MCF 10A (cell line): ENCODE measurements around the gene DOCK11. TPM values are rescaled to one million over a fixed set of nuclear protein-coding genes. Genes with fewer than 3 reads are reported as not detected.

Experiments
- BruUV-seq: library from RNA; stranded (reverse); fragments of 400-500 nt; replicated peaks from 2 replicates; lab custom pipeline; 2021; lab: Mats Ljungman, UMichigan
- CTCF ChIA-PET: fragments of 300-600 bp; sonication (Branson Sonifier 250); formaldehyde crosslinking; extraction: SDS; loops from one replicate; lab custom pipeline; 2021; ENCODE audit warnings: antibody characterized with exemption, inconsistent platforms; lab: Yijun Ruan, JAX
- POLR2A ChIA-PET: fragments of 300-600, 350-650 bp; sonication (Branson Sonifier 250); formaldehyde crosslinking; extraction: SDS; loops from one replicate; lab custom pipeline; 2020; ENCODE audit warnings: antibody characterized with exemption, inconsistent platforms; lab: Yijun Ruan, JAX
- DNase-seq: peaks from one replicate; pipeline ENCODE4 v3.0.0-alpha.2; 2018; ENCODE audit not compliant: unreplicated experiment
- H3K27ac Mint-ChIP-seq: one replicate; pipeline ENCODE4 v1.8.0; 2022; ENCODE audit warnings: mild to moderate bottlenecking, low read depth, mixed read lengths; ENCODE audit not compliant: unreplicated experiment
- H3K27me3 Mint-ChIP-seq: one replicate; pipeline ENCODE4 v1.8.0; 2022; ENCODE audit warnings: mixed read lengths; ENCODE audit not compliant: insufficient read depth, unreplicated experiment
- H3K36me3 Mint-ChIP-seq: one replicate; pipeline ENCODE4 v1.8.0; 2022; ENCODE audit warnings: mild to moderate bottlenecking, moderate library complexity, mixed read lengths; ENCODE audit not compliant: insufficient read depth, unreplicated experiment
- H3K4me1 Mint-ChIP-seq: one replicate; pipeline ENCODE4 v1.8.0; 2022; ENCODE audit warnings: mixed read lengths; ENCODE audit not compliant: insufficient read depth, unreplicated experiment
- H3K4me3 Mint-ChIP-seq: one replicate; pipeline ENCODE4 v1.8.0; 2022; ENCODE audit warnings: mild to moderate bottlenecking, moderate library complexity, mixed read lengths; ENCODE audit not compliant: unreplicated experiment
- H3K9me3 Mint-ChIP-seq: one replicate; pipeline ENCODE4 v1.8.0; 2022; ENCODE audit warnings: mixed read lengths; ENCODE audit not compliant: unreplicated experiment
- intact Hi-C: fragments of 100-400 bp; cut with micrococcal nuclease; formaldehyde crosslinking; loops from 2 replicates; pipeline ENCODE4 v1.14.1; 2022
- total RNA-seq: library from RNA; stranded (reverse); gene quantifications from 2 replicates; pipeline ENCODE4 v1.2.3, GENCODE V29; 2022
- TF ChIP-seq, protein P1 (sequence below): fragments of 200-600 bp; IDR thresholded peaks from one replicate; pipeline ENCODE4 v1.8.0; 2022; ENCODE audit warnings: antibody characterized with exemption, mild to moderate bottlenecking; ENCODE audit not compliant: unreplicated experiment

DOCK11 gene
- total RNA-seq, 1 experiment from 2014 or later = 1.9 TPM

DNA sequence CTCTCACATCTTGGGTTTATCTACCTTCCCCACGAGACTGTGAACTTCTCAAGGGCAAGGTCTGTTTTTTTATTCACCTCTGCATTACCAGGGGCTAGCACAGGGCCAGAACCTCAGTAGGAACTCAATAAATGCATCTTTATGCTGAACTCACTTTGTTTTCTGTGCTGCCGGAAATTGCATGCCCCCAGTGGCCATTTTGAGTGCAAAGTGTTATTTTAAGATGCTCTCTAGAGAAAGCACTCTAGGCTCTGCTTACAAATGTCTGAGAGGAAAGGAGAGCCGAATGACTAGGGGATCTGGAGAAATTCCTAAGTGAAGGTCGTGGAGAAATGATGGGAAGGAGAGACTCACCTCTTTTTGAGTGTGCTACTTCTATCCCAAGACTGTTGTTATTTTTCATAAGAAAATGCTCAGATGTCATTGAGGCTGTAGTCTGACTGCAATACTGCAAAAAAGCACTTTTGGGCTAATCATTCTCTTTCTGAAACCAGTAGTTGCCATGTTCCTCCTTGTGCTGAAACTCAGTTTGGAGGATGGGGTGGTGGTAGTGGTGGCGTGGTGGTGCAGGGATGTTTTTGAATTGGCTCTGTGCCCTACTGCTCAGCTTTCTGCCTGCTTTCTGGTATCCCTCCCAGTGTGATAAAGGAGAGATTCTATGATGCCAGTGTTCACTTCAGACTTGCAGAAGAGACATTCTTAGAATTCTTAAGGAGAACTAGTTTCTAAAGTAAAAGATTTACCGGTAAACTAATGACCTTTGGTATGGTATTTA, 41.3 kb downstream of the DOCK11 start:
- no peaks in the 10 kb centered on the region for H3K4me1 Mint-ChIP-seq
- H3K4me3 Mint-ChIP-seq = no peak overlapping the region
- TF ChIP-seq, protein P1, sequence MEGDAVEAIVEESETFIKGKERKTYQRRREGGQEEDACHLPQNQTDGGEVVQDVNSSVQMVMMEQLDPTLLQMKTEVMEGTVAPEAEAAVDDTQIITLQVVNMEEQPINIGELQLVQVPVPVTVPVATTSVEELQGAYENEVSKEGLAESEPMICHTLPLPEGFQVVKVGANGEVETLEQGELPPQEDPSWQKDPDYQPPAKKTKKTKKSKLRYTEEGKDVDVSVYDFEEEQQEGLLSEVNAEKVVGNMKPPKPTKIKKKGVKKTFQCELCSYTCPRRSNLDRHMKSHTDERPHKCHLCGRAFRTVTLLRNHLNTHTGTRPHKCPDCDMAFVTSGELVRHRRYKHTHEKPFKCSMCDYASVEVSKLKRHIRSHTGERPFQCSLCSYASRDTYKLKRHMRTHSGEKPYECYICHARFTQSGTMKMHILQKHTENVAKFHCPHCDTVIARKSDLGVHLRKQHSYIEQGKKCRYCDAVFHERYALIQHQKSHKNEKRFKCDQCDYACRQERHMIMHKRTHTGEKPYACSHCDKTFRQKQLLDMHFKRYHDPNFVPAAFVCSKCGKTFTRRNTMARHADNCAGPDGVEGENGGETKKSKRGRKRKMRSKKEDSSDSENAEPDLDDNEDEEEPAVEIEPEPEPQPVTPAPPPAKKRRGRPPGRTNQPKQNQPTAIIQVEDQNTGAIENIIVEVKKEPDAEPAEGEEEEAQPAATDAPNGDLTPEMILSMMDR = peak; percentile 24
- CTCF ChIA-PET = interaction anchor here (0.6 kb wide), 1 partner anchor 170 kb away, joined by 3 read pairs; no protein-coding TSS in a partner anchor
- BruUV-seq = no TSS peak
- POLR2A ChIA-PET = no interaction called here
- H3K36me3 Mint-ChIP-seq = no peaks in the 10 kb centered on the region
- peak; percentile 28 for DNase-seq
- intact Hi-C loops = no loop called here
- H3K27me3 Mint-ChIP-seq = peaks cover 34% of the 10 kb centered on the region
- H3K9me3 Mint-ChIP-seq = peaks cover 6% of the 10 kb centered on the region
- no peak overlapping the region for H3K27ac Mint-ChIP-seq

GRCh38 chrX:118538386-118538785, 42.8 kb downstream of the DOCK11 start:
- Mint-ChIP-seq H3K36me3 (no peaks in the 10 kb centered on the region), H3K27ac (no peak overlapping the region), H3K4me3 (no peak overlapping the region), H3K27me3 (peaks cover 34% of the 10 kb centered on the region), H3K4me1 (no peaks in the 10 kb centered on the region), H3K9me3 (no peaks in the 10 kb centered on the region)
- intact Hi-C loops = no loop called here
- DNase-seq = no peak
- POLR2A ChIA-PET = no interaction called here
- TF ChIP-seq, protein P1 = no peak
- CTCF ChIA-PET = interaction anchor here (0.7 kb wide), 1 partner anchor 14 kb away, joined by 3 read pairs; no protein-coding TSS in a partner anchor
- no TSS peak for BruUV-seq

- no peak for DNase-seq
- H3K36me3 Mint-ChIP-seq = no peaks in the 10 kb centered on the region
- no peak overlapping the region for H3K4me3 Mint-ChIP-seq
- no TSS peak for BruUV-seq
- H3K4me1 Mint-ChIP-seq = no peaks in the 10 kb centered on the region
- CTCF ChIA-PET = interaction anchor here (0.6 kb wide), 1 partner anchor 651 kb away, joined by 3 read pairs; no protein-coding TSS in a partner anchor
- H3K27ac Mint-ChIP-seq = no peak overlapping the region
- H3K27me3 Mint-ChIP-seq = peaks cover 15% of the 10 kb centered on the region
- intact Hi-C loops = no loop called here
- no peaks in the 10 kb centered on the region for H3K9me3 Mint-ChIP-seq
- TF ChIP-seq, protein P1 = no peak
- POLR2A ChIA-PET = no interaction called here
These were observed 44.7 kb downstream of the DOCK11 start for GRCh38 chrX:118540342-118540741.

DNA sequence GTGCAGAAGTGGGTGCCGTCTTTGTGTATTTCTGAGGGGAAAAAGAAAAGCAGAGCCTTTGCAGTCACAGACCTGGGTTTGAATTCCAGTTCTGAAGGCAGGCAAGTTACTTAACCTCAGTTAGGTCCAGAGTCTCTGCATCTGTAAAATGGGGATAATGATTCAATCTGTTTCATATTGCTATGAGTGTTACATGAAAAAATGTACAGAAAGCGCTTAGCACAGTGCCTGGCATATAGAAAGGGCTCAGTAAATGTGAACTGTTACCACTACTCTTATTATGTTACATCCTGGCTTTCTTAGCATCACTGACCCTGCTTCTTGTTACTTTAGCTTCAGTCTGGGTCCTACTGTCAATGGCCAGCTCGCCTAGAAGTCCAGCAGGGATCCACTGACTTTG, 45.9 kb downstream of the DOCK11 start:
- ChIA-PET POLR2A (interaction anchor here (0.6 kb wide), 1 partner anchor 9 kb away, joined by 3 read pairs; no protein-coding TSS in a partner anchor), CTCF (interaction anchor here (0.5 kb wide), 1 partner anchor 95 kb away, joined by 3 read pairs; no protein-coding TSS in a partner anchor)
- Mint-ChIP-seq H3K9me3 (no peaks in the 10 kb centered on the region), H3K36me3 (no peaks in the 10 kb centered on the region), H3K27ac (no peak overlapping the region), H3K4me3 (no peak overlapping the region), H3K27me3 (peaks cover 3% of the 10 kb centered on the region), H3K4me1 (no peaks in the 10 kb centered on the region)
- intact Hi-C loops = no loop called here
- no TSS peak for BruUV-seq
- TF ChIP-seq, protein P1 = no peak
- no peak for DNase-seq
